ENCODE results near the gene OR11A1. TPM values are rescaled to one million over a fixed set of nuclear protein-coding genes. Genes with fewer than 3 reads are reported as not detected.

The OR11A1 gene, protein sequence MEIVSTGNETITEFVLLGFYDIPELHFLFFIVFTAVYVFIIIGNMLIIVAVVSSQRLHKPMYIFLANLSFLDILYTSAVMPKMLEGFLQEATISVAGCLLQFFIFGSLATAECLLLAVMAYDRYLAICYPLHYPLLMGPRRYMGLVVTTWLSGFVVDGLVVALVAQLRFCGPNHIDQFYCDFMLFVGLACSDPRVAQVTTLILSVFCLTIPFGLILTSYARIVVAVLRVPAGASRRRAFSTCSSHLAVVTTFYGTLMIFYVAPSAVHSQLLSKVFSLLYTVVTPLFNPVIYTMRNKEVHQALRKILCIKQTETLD
- not detected in 5 replicates for total RNA-seq (2022; extraction: Qiagen RNA extraction)

DNA sequence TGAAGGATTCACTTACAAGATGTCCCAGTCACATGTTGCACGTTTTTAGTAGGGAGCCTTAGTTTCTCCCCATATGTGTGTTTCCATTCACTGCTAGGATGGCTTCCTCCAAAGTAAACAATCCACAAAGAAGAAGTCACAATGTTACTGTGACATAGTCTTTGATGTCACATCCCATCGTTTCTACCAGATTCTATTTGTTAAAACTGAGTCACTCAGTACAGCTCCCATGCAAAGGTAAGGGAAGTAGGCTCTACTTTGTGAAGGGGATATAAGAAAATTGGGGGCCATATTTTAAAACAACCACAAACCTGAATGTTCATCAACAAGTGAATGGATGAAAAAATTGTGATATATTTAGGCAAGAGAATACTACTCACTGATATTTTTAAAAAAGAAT, at the start of gene OR11A1, which contains the start of gene OR2H1:
OR11A1 (minus strand) TSS at position 101 of the 400 bp plus-strand sequence. CDS start 29,430 bp downstream, outside the sequence.
OR2H1 (plus strand) TSS at position 185 of the 400 bp plus-strand sequence. CDS start 4,615 bp downstream, outside the sequence.

DNA sequence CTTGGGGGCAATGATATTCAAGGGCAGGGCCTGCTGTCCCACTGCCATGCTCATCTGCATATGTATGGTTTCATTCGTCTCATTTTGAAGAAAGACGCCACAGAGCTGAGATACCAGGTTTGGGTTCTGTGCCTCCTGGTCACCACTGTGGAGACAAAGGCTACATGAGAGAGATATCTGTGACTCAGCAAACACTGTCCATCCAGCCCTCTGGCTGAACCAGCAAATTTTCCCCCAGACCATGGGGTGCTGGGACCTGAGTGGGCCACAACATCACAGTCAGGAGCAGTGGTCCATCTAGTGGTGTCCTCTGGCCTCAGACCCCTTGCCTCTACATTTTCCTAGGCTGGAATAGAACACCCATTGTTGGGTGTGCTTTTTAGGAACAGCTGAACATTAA, 30.8 kb upstream of the OR11A1 start, which contains the start of gene MAS1L:
MAS1L (minus strand) TSS at position 297 of the 400 bp plus-strand sequence; CDS start at position 243, 54 bp downstream.

DNA sequence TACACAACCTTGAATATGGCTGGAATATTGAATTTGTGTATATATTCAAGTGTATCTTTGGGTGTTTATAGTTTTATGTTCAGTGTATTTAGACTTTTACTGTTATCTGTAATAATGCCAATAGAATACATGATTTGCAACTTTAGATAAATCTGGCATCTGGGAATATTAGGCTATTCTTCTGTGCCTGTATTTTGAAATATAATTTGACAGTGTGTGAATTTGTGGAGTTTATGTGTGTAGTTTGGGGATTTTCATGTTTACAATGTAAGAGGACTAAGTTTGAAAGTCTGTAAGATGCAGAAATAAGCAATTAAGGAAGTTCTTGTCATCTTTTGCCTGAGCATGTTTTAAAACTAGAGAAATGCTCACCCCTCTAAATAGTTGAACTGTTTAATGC, 17.9 kb downstream of the OR11A1 start, which contains the start of gene OR10C1:
OR10C1 (plus strand) TSS at position 301 of the 400 bp plus-strand sequence. CDS start 710 bp downstream, outside the sequence.

DNA sequence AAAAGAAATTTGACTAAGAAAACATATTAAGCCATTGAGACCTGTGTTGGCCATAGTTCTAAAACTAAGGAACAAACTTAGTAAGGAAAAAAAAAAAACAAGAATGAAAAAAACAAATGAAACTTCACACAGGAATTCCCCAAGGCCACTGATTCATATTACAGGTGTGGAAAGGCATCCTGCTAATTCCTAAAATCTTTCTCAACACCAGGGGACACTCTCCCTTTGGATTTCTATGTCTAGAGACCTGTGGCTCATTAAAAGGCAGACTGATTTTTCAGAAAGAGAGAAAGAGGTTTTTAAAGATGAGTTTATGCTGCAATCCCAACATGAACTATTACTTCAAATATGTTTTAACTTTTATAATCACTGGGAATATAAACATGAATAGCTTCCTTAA, 42.3 kb downstream of the OR11A1 start, which contains the start of gene OR12D1:
OR12D1 (plus strand) TSS at position 341 of the 400 bp plus-strand sequence.

DNA sequence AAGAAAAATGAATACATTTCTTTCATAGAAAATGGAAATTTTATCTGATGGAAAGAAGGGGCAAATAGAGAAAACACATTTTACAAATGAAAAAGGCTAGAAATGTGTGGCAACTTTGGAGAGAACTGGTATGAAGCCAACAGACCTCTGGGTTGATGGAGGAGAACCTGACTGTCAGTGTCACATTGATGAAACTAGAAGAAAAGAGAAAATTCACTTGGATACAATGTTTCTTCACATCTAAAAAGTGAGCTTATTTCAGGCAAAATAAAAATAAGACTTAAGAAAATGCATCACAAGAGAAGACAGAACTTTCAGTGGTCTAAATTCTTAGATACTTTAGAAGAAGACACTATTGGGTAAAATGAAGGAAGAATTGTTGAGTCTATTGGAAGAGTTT, 61.5 kb downstream of the OR11A1 start, which contains the start of gene OR12D2:
OR12D2 (plus strand) TSS at position 301 of the 400 bp plus-strand sequence. CDS start 1,069 bp downstream, outside the sequence.

Other genes starting within 250 kb of the OR11A1 start
- not detected in 5 replicates for gene OR14J1, start 155.4 kb downstream of the OR11A1 start, total RNA-seq (2022; extraction: Qiagen RNA extraction)
- gene OR5V1, start 88.2 kb downstream of the OR11A1 start, total RNA-seq (2022; extraction: Qiagen RNA extraction), result not detected in 5 replicates
- gene OR12D3, start 81.8 kb downstream of the OR11A1 start, total RNA-seq (2022; extraction: Qiagen RNA extraction), result not detected in 5 replicates
- gene OR12D2, start 61.4 kb downstream of the OR11A1 start, total RNA-seq (2022; extraction: Qiagen RNA extraction), result not detected in 5 replicates
- gene OR12D1, start 42.1 kb downstream of the OR11A1 start, total RNA-seq (2022; extraction: Qiagen RNA extraction), result not detected in 5 replicates
- gene OR10C1, start 17.8 kb downstream of the OR11A1 start, total RNA-seq (2022; extraction: Qiagen RNA extraction), result not detected in 5 replicates
- gene OR2H1, start 84 bp upstream of the OR11A1 start, total RNA-seq (2022; extraction: Qiagen RNA extraction), result not detected in 5 replicates
- gene MAS1L, start 30.9 kb upstream of the OR11A1 start, total RNA-seq (2022; extraction: Qiagen RNA extraction), result not detected in 5 replicates
- 0.27 to 0.65 TPM (median 0.61 TPM) in 5 replicates for gene UBD, start 102.7 kb upstream of the OR11A1 start, total RNA-seq (2022; extraction: Qiagen RNA extraction)
- not detected in 5 replicates for gene OR2H2, start 128.1 kb upstream of the OR11A1 start, total RNA-seq (2022; extraction: Qiagen RNA extraction)
- 2.4 to 5.9 TPM (median 4.3 TPM) in 5 replicates for gene GABBR1, start 176.1 kb upstream of the OR11A1 start, total RNA-seq (2022; extraction: Qiagen RNA extraction)
- not detected in 5 replicates for gene MOG, start 200.0 kb upstream of the OR11A1 start, total RNA-seq (2022; extraction: Qiagen RNA extraction)
- gene ZFP57, start 224.1 kb upstream of the OR11A1 start, total RNA-seq (2022; extraction: Qiagen RNA extraction), result not detected in 5 replicates

All from A549 treated with dexamethasone at 1 μM for 4 hours (cell line).